Endodermal cell (in vitro differentiated cells): Measurements from ENCODE around the gene TMEM223. TPM values are rescaled to one million over a fixed set of nuclear protein-coding genes. Genes with fewer than 3 reads are reported as not detected.
A peak's percentile ranks its signal among the peaks of the same experiment; 100 is the strongest.
"Not testable (repeated sequence)": the region's sequence is repeated elsewhere in the genome, so short reads cannot be mapped to it uniquely, and the experiment has no call there.

Source experiments
- DNase-seq: peaks from one replicate; pipeline ENCODE4 v3.0.0-alpha.2; 2017
- H3K27ac ChIP-seq: 2 replicates; pipeline ENCODE4 v1.5.1; 2013; ENCODE audit warnings: mild to moderate bottlenecking, low read depth, low read length, moderate library complexity
- H3K27me3 ChIP-seq: 2 replicates; pipeline ENCODE4 v1.6.1; 2013; ENCODE audit warnings: mild to moderate bottlenecking, low read length, moderate library complexity; ENCODE audit not compliant: insufficient read depth, control insufficient read depth, poor library complexity, severe bottlenecking
- H3K36me3 ChIP-seq: 2 replicates; pipeline ENCODE4 v1.7.0; 2013; ENCODE audit warnings: mild to moderate bottlenecking, low read length, moderate library complexity; ENCODE audit not compliant: control insufficient read depth, insufficient read depth
- H3K4me1 ChIP-seq: one replicate; pipeline ENCODE4 v1.7.0; 2013; ENCODE audit warnings: low read length; ENCODE audit not compliant: control insufficient read depth, insufficient read depth
- H3K4me3 ChIP-seq: 2 replicates; pipeline ENCODE4 v1.5.1; 2013; ENCODE audit warnings: mild to moderate bottlenecking, low read length, moderate library complexity
- H3K9ac ChIP-seq: 2 replicates; pipeline ENCODE4 v1.6.1; 2013; ENCODE audit warnings: mild to moderate bottlenecking, low read length, moderate library complexity; ENCODE audit not compliant: poor library complexity, severe bottlenecking; ENCODE audit errors: extremely low read depth
- H3K9me3 ChIP-seq: 2 replicates; pipeline ENCODE4 v1.6.1; 2013; ENCODE audit warnings: mild to moderate bottlenecking, low read length, moderate library complexity; ENCODE audit not compliant: control insufficient read depth
- H3K27ac Mint-ChIP-seq: 2 replicates; pipeline ENCODE4 v1.8.0; 2020; ENCODE audit warnings: mixed read lengths
- H3K27me3 Mint-ChIP-seq: 2 replicates; pipeline ENCODE4 v1.8.0; 2021; ENCODE audit warnings: mild to moderate bottlenecking, mixed read lengths; ENCODE audit not compliant: insufficient read depth
- H3K36me3 Mint-ChIP-seq: 2 replicates; pipeline ENCODE4 v1.8.0; 2020; ENCODE audit warnings: low read depth, mixed read lengths
- H3K4me1 Mint-ChIP-seq: 2 replicates; pipeline ENCODE4 v1.8.0; 2020; ENCODE audit warnings: mixed read lengths
- H3K4me3 Mint-ChIP-seq: 2 replicates; pipeline ENCODE4 v1.8.0; 2020; ENCODE audit warnings: mild to moderate bottlenecking, moderate library complexity, mixed read lengths
- H3K9me3 Mint-ChIP-seq: 2 replicates; pipeline ENCODE4 v1.8.0; 2020; ENCODE audit warnings: mild to moderate bottlenecking, mixed read lengths
- WGBS, 2 experiments: methylation state at CpG; one replicate each; pipeline versions ENCODE4 v1.1.5 to v1.1.7; 2013; ENCODE audit warnings: missing lambda C conversion rate in 2 of 2, mixed read lengths in 1 of 2; ENCODE audit not compliant: insufficient coverage in 1 of 2, insufficient read length in 1 of 2; 5-methylcytosine and 5-hydroxymethylcytosine counted together
- total RNA-seq, 2 donors: library from RNA; stranded (reverse); fragmentation: NEBNext Ultra II Directional in 1 of 2; extraction: Animal tissue kit (Norgen Biotek cat#: 25700) in 1 of 2; gene quantifications; 2 replicates in 1 of 2; 3 replicates in 1 of 2; pipeline ENCODE4 v1.2.1, GENCODE V29; 2021
- TF ChIP-seq, protein P1 (sequence below): fragments of 200-600 bp; sonication (generic); conservative IDR thresholded peaks from 2 replicates; pipeline ENCODE4 v1.5.0; 2021; ENCODE audit warnings: antibody characterized with exemption, mild to moderate bottlenecking

The TMEM223 gene
- total RNA-seq, 2 donors from 2014 or later = 18.4 to 21.0 TPM

DNA sequence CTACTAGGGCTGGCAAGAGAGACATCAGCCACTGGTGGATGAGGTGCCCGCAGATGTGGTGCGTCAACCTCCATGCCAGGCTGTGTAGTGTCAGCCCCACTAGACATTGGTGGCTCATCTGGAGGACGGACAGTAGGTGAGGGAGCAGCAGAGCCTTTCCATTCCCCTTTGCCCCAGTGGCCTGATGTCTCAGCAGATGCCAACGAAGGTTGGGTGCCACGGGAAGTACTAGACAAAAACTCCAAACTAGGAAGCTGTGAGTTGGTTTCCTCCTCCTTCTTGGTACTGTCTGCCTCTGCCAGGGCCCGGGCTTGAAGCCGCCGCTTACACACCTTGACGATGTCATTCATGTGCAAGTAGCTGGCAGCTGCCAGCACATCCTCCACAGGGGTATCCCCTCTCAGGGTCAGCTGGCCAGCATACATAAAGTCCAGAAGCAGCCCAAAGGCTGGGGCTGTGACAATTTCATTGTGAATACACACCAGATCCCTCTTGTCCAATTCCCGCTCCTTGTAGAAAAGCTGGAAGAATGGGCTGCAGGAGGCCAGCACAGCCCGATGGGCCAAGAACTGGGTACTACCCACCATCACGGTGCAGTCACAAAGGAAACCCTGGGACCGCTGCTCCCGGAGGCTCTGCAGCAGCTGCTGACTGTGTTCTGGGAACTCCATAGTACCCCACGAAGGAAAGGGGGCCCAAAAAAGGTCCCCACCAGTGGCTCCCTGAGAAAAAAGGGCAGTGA, 38.6 kb downstream of the TMEM223 start:
- no peaks in the 10 kb centered on the region for H3K9me3 Mint-ChIP-seq
- Histone ChIP-seq H3K36me3 (peaks cover 16% of the 10 kb centered on the region), H3K27ac (peak overlapping the region; percentile 60), H3K9me3 (no peaks in the 10 kb centered on the region), H3K9ac (peak overlapping the region; percentile 26), H3K4me1 (peaks cover 4% of the 10 kb centered on the region), H3K27me3 (no peaks in the 10 kb centered on the region), H3K4me3 (peak overlapping the region; percentile 87)
- peak overlapping the region; percentile 99 for H3K27ac Mint-ChIP-seq
- TF ChIP-seq, protein P1, sequence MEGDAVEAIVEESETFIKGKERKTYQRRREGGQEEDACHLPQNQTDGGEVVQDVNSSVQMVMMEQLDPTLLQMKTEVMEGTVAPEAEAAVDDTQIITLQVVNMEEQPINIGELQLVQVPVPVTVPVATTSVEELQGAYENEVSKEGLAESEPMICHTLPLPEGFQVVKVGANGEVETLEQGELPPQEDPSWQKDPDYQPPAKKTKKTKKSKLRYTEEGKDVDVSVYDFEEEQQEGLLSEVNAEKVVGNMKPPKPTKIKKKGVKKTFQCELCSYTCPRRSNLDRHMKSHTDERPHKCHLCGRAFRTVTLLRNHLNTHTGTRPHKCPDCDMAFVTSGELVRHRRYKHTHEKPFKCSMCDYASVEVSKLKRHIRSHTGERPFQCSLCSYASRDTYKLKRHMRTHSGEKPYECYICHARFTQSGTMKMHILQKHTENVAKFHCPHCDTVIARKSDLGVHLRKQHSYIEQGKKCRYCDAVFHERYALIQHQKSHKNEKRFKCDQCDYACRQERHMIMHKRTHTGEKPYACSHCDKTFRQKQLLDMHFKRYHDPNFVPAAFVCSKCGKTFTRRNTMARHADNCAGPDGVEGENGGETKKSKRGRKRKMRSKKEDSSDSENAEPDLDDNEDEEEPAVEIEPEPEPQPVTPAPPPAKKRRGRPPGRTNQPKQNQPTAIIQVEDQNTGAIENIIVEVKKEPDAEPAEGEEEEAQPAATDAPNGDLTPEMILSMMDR = no peak
- H3K27me3 Mint-ChIP-seq = no peaks in the 10 kb centered on the region
- 87 to 95% methylated on average over 12 to 15 of the region's 15 CpGs for WGBS, 2 experiments
- peaks cover 18% of the 10 kb centered on the region for H3K4me1 Mint-ChIP-seq
- DNase-seq = no peak
- H3K4me3 Mint-ChIP-seq = peak overlapping the region; percentile 96
- H3K36me3 Mint-ChIP-seq = peaks cover 24% of the 10 kb centered on the region

DNA sequence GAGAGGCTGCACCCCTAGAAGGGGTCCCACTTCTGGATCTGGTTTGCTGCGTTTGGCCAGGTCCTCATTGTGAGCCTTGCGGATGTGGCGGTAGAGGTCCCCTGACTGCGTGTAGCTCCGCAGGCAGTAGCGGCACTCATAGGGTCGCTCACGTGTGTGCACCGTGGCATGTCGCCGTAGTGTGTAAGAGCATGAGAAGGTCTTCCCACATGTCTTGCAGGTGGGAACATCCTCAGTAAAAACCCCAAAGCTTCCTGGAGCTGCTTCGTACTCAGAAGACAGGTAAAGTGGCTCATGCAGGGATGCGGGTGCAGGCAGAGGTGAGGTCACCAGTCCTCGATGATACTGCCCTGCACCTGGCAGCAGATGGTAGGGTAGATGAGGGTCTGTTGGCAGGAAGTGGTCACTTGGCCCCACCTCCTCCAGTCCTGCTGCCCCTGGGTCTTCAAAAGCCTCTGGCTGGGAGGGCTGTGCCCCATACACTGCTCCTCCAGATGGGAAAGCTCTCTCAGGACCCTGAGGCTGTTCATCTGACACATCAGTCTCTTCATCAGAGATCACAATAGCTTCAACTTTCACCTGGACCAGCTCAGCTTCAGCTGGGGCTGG, 39.5 kb downstream of the TMEM223 start:
- H3K4me1 ChIP-seq = no peaks in the 10 kb centered on the region
- no peak overlapping the region for H3K4me3 ChIP-seq
- Mint-ChIP-seq H3K9me3 (no peaks in the 10 kb centered on the region), H3K4me3 (no peak overlapping the region), H3K36me3 (peaks cover 24% of the 10 kb centered on the region), H3K4me1 (peaks cover 10% of the 10 kb centered on the region), H3K27ac (no peak overlapping the region), H3K27me3 (no peaks in the 10 kb centered on the region)
- H3K9me3 ChIP-seq = no peaks in the 10 kb centered on the region
- 95 to 100% methylated on average over 5 to 14 of the region's 14 CpGs for WGBS, 2 experiments
- no peak for DNase-seq
- H3K27me3 ChIP-seq = no peaks in the 10 kb centered on the region
- TF ChIP-seq, protein P1 = no peak
- H3K9ac ChIP-seq = no peak overlapping the region
- no peak overlapping the region for H3K27ac ChIP-seq
- H3K36me3 ChIP-seq = peaks cover 16% of the 10 kb centered on the region

DNA sequence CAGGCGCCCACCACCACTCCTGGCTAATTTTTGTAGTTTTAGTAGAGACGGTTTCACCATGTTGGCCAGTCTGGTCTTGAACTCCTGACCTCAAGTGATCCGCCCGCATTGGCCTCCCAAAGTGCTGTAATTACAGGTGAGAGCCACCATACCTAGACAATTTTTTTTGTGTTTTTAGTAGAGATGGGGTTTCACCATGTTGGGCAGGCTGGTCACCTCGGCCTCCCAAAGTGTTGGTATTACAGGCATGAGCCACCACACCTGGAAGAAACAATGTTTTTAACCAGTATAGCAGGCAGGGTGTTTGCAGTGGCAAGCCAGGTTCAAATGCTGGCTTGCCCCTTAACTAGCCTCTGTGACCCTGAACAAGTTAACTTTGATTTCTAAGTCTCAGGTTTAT, 41.9 kb downstream of the TMEM223 start:
- not testable (repeated sequence) for H3K9ac ChIP-seq, DNase-seq, H3K27ac ChIP-seq, H3K4me3 Mint-ChIP-seq, H3K4me3 ChIP-seq, H3K9me3 Mint-ChIP-seq, H3K4me1 Mint-ChIP-seq, H3K4me1 ChIP-seq, H3K9me3 ChIP-seq, H3K27me3 ChIP-seq, H3K27me3 Mint-ChIP-seq
- WGBS, 2 experiments = 93 to 94% methylated on average over 5 of the region's 5 CpGs
- H3K36me3 ChIP-seq = peaks cover 16% of the 10 kb centered on the region
- peak overlapping the region; percentile 13 for H3K27ac Mint-ChIP-seq
- peaks cover 24% of the 10 kb centered on the region for H3K36me3 Mint-ChIP-seq
